K562 (cell line): ENCODE results near the gene UBL5. TPM values are rescaled to one million over a fixed set of nuclear protein-coding genes. Genes with fewer than 3 reads are reported as not detected.

Experiments used
- ARID1B ChIP-seq: fragments of 450-650 bp; IDR thresholded peaks from 2 replicates; pipeline ENCODE4 v1.6.1; 2016; ENCODE audit warnings: antibody characterized with exemption, mild to moderate bottlenecking, inconsistent platforms
- CBX3 ChIP-seq, 2 experiments: IDR thresholded peaks; 1 replicate in 1 of 2; 2 replicates in 1 of 2; pipeline ENCODE4 v1.6.1; 2012; ENCODE audit warnings: inconsistent platforms in 2 of 2, low read length in 2 of 2, borderline replicate concordance in 1 of 2, control low read depth in 1 of 2
- CREBBP ChIP-seq: IDR thresholded peaks from one replicate; pipeline ENCODE4 v1.6.1; 2012; ENCODE audit warnings: low read depth, mild to moderate bottlenecking, control low read depth, inconsistent platforms, low read length
- GATAD2A ChIP-seq: fragments of 450-650 bp; IDR thresholded peaks from 2 replicates; pipeline ENCODE4 v1.6.1; 2017
- HDAC1 ChIP-seq, 2 experiments: fragments of 450-650 bp; IDR thresholded peaks; 2 replicates each; pipeline ENCODE4 v1.6.1; 2016 to 2017; ENCODE audit warnings: inconsistent platforms in 1 of 2, mild to moderate bottlenecking in 1 of 2, moderate library complexity in 1 of 2
- L3MBTL2 ChIP-seq: fragments of 450-650 bp; IDR thresholded peaks from 2 replicates; pipeline ENCODE4 v1.6.1; 2016; ENCODE audit warnings: mild to moderate bottlenecking, moderate library complexity
- PHF21A ChIP-seq: fragments of 450-650 bp; IDR thresholded peaks from 2 replicates; pipeline ENCODE4 v1.6.1; 2017; ENCODE audit warnings: low read depth, borderline replicate concordance
- PHF8 ChIP-seq: fragments of 200-600 bp; sonication (generic); IDR thresholded peaks from 2 replicates; pipeline ENCODE4 v1.6.1; 2012; ENCODE audit warnings: mixed run types, mild to moderate bottlenecking, inconsistent platforms, low read length, moderate library complexity, borderline replicate concordance
- RNF2 ChIP-seq: sonication (generic); IDR thresholded peaks from 2 replicates; pipeline ENCODE4 v1.6.1; 2016
- SMAD2 ChIP-seq: fragments of 150-350 bp; IDR thresholded peaks from 2 replicates; pipeline ENCODE4 v1.6.1; 2014; ENCODE audit warnings: low read depth, mild to moderate bottlenecking, low read length
- SMARCB1 ChIP-seq: IDR thresholded peaks from 2 replicates; pipeline ENCODE4 v1.6.1; 2011; ENCODE audit warnings: improper control_type of control experiment, low read depth; ENCODE audit not compliant: insufficient read length
- ZBTB1 ChIP-seq: sonication (generic); formaldehyde crosslinking; IDR thresholded peaks from 2 replicates; pipeline ENCODE4 v1.8.1; 2023; ENCODE audit warnings: missing genetic modification reagents, low read depth, mild to moderate bottlenecking, borderline replicate concordance
- ZNF217 ChIP-seq: sonication (generic); formaldehyde crosslinking; IDR thresholded peaks from 2 replicates; pipeline ENCODE4 v1.8.0; 2022; ENCODE audit warnings: mild to moderate bottlenecking, missing genetic modification reagents
- ZNF324 ChIP-seq: fragments of 250-450 bp; sonication (Bioruptor Pico); IDR thresholded peaks from 2 replicates; pipeline ENCODE4 v1.4.0; 2020; ENCODE audit warnings: mild to moderate bottlenecking
- ZNF586 ChIP-seq: fragments of 450-650 bp; formaldehyde crosslinking; conservative IDR thresholded peaks from 2 replicates; pipeline ENCODE4 v1.4.0; 2020; ENCODE audit warnings: mild to moderate bottlenecking, moderate library complexity
- ZNF780A ChIP-seq: fragments of 250-450 bp; sonication (Bioruptor Pico); IDR thresholded peaks from 2 replicates; pipeline ENCODE4 v1.5.0; 2021; ENCODE audit warnings: mild to moderate bottlenecking
- polyA plus RNA-seq, 8 experiments: library from polyadenylated mRNA; depleted of rRNA in 4 of 8; stranded (reverse) in 5 of 8; unstranded in 3 of 8; fragments of >200 nt; fragmentation: Nextera tagmentation in 2 of 8; fragmentation: Illumina TruSeq in 1 of 8; extraction: Ambion mirVana in 2 of 8; extraction: Trizol in 1 of 8; gene quantifications; 2 replicates each; pipeline versions ENCODE4 v1.2.1 to v1.2.3, GENCODE V29; 2011 to 2014; ENCODE audit warnings: inconsistent platforms in 1 of 8, missing spikeins in 1 of 8
- total RNA-seq, 7 experiments: library from RNA; depleted of rRNA in 6 of 7; stranded (reverse); fragments of >200 nt in 6 of 7; fragmentation: Illumina TruSeq in 2 of 7; extraction: Trizol in 2 of 7; gene quantifications; 2 replicates each; pipeline versions ENCODE4 v1.2.1 to v1.2.3, GENCODE V29; 2011 to 2021; ENCODE audit warnings: low replicate concordance in 1 of 7
- TF ChIP-seq, protein P1 (sequence below): IDR thresholded peaks from 2 replicates; pipeline ENCODE4 v1.6.1; 2016; ENCODE audit warnings: missing genetic modification characterization, missing compliant biosample characterization
- TF ChIP-seq, protein P2 (sequence below): fragments of 450-650 bp; IDR thresholded peaks from 2 replicates; pipeline ENCODE4 v1.6.1; 2016; ENCODE audit warnings: missing biosample characterization, missing genetic modification characterization
- TF ChIP-seq, protein P3 (sequence below): sonication (generic); formaldehyde crosslinking; IDR thresholded peaks from 2 replicates; pipeline ENCODE4 v1.8.0; 2022; ENCODE audit warnings: missing genetic modification reagents, mild to moderate bottlenecking, moderate library complexity, borderline replicate concordance
- TF ChIP-seq, protein P4 (sequence below), 2 experiments: fragments of 250-450 bp in 1 of 2; fragments of 450-650 bp in 1 of 2; sonication (Bioruptor Pico) in 1 of 2; IDR thresholded peaks; 2 replicates each; pipeline versions ENCODE4 v1.6.1 to v1.8.0; 2016 to 2021; ENCODE audit warnings: mild to moderate bottlenecking in 2 of 2, moderate library complexity in 2 of 2, missing compliant biosample characterization in 1 of 2, missing genetic modification characterization in 1 of 2
- TF ChIP-seq, protein P5 (sequence below): fragments of 250-450 bp; sonication (Bioruptor Pico); IDR thresholded peaks from 2 replicates; pipeline ENCODE4 v1.8.0; 2022; ENCODE audit warnings: moderate library complexity, mild to moderate bottlenecking, inconsistent platforms
- TF ChIP-seq, protein P6 (sequence below): fragments of 450-650 bp; IDR thresholded peaks from one replicate; pipeline ENCODE4 v1.6.1; 2018; ENCODE audit warnings: mild to moderate bottlenecking, moderate library complexity; ENCODE audit not compliant: partially characterized antibody

UBL5 gene
- total and polyA plus RNA-seq, 9 of the 15 experiments (the other 6 are each of a cell fraction or from before 2014, with no cell fraction given), result 410 to 1,266 (median 613) TPM

DNA sequence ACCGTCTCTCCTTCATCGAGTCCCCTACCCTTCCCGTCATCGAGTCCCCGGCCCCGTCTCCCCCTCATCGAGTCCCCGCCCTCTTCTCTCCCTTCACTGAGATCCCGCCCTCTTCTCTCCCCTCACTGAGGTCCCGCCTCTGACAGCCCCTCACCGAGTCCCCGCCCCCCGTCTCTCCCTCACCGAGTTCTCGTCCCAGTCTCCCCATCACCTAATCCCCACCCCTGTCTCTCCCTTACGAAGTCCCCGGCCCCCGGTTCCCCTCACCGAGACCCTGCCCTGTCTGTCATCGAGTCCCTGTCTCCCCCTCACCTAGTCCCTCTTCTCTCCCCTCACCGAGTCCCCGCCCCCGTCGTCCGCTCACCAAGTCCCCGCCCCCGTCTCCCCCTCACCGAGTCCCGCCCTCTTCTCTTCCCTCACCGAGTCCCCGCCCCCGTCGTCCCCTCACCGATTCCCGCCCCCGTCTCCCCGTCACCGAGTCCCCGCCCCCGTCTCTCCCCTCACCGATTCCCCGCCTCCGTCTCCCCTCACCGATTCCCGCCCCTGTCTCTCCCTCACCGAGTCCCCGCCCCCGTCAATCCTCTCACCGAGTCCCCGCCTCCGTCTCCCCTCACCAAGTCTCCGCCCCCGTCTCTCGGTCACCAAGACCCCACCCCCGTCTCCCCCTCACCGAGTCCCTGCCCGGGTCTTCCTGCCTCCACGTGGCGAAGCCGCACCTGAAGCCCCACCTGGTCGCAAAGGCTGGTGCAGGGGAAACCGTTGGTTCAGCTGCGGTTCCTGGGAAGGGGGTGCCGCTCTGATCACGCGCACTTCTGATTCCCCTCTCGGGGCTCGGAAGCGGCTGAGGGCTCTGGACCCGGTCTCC lies 35.3 kb upstream of the UBL5 start (continued):
- no peak for TF ChIP-seq CREBBP
- TF ChIP-seq, protein P1, sequence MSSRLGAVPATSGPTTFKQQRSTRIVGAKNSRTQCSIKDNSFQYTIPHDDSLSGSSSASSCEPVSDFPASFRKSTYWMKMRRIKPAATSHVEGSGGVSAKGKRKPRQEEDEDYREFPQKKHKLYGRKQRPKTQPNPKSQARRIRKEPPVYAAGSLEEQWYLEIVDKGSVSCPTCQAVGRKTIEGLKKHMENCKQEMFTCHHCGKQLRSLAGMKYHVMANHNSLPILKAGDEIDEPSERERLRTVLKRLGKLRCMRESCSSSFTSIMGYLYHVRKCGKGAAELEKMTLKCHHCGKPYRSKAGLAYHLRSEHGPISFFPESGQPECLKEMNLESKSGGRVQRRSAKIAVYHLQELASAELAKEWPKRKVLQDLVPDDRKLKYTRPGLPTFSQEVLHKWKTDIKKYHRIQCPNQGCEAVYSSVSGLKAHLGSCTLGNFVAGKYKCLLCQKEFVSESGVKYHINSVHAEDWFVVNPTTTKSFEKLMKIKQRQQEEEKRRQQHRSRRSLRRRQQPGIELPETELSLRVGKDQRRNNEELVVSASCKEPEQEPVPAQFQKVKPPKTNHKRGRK (tag), result no peak
- TF ChIP-seq HDAC1 (IDR thresholded peaks at IDR 0.05), result peak in 1 of 2 experiments; percentile 83; a peak in 2 of 4 replicates
- TF ChIP-seq, protein P2, sequence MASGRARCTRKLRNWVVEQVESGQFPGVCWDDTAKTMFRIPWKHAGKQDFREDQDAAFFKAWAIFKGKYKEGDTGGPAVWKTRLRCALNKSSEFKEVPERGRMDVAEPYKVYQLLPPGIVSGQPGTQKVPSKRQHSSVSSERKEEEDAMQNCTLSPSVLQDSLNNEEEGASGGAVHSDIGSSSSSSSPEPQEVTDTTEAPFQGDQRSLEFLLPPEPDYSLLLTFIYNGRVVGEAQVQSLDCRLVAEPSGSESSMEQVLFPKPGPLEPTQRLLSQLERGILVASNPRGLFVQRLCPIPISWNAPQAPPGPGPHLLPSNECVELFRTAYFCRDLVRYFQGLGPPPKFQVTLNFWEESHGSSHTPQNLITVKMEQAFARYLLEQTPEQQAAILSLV (tag), result no peak
- no peak for TF ChIP-seq ZNF780A (CRISPR knock-in tag)
- TF ChIP-seq, protein P3, sequence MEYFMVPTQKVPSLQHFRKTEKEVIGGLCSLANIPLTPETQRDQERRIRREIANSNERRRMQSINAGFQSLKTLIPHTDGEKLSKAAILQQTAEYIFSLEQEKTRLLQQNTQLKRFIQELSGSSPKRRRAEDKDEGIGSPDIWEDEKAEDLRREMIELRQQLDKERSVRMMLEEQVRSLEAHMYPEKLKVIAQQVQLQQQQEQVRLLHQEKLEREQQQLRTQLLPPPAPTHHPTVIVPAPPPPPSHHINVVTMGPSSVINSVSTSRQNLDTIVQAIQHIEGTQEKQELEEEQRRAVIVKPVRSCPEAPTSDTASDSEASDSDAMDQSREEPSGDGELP, result peak; percentile 35; the same call in 1 of the 2 replicates
- TF ChIP-seq L3MBTL2, result 0 out of 2 replicates have a peak, but pooled peaks have one; percentile 78
- TF ChIP-seq RNF2, result 0 out of 2 replicates have a peak, but pooled peaks have one; percentile 16
- no peak for TF ChIP-seq ZNF217 (CRISPR knock-in tag)
- TF ChIP-seq ZBTB1 (CRISPR knock-in tag), result no peak
- no peak for TF ChIP-seq PHF21A
- TF ChIP-seq SMARCB1, result no peak
- TF ChIP-seq CBX3 (IDR thresholded peaks at IDR 0.05; ENCODE audit: borderline replicate concordance in 1 of 2, low read length in 2 of 2), result 0 out of 3 replicates have a peak, but pooled peaks of 1 of the 2 experiments have one; percentile 12
- TF ChIP-seq SMAD2, result no peak
- peak; percentile 85; the same call in 1 of the 2 replicates for TF ChIP-seq GATAD2A
- TF ChIP-seq, protein P4, sequence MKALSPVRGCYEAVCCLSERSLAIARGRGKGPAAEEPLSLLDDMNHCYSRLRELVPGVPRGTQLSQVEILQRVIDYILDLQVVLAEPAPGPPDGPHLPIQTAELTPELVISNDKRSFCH (CRISPR knock-in tag; IDR thresholded peaks at IDR 0.05), result no peak
- TF ChIP-seq, protein P4 (tag; IDR thresholded peaks at IDR 0.05), result no peak
- TF ChIP-seq ZNF324 (CRISPR knock-in tag), result no peak
- TF ChIP-seq ARID1B, result no peak
- peak; percentile 46; the same call in 1 of the 2 replicates for TF ChIP-seq PHF8
- no peak for TF ChIP-seq ZNF586
- TF ChIP-seq, protein P5, sequence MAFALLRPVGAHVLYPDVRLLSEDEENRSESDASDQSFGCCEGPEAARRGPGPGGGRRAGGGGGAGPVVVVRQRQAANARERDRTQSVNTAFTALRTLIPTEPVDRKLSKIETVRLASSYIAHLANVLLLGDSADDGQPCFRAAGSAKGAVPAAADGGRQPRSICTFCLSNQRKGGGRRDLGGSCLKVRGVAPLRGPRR (CRISPR knock-in tag), result no peak
- TF ChIP-seq, protein P6, sequence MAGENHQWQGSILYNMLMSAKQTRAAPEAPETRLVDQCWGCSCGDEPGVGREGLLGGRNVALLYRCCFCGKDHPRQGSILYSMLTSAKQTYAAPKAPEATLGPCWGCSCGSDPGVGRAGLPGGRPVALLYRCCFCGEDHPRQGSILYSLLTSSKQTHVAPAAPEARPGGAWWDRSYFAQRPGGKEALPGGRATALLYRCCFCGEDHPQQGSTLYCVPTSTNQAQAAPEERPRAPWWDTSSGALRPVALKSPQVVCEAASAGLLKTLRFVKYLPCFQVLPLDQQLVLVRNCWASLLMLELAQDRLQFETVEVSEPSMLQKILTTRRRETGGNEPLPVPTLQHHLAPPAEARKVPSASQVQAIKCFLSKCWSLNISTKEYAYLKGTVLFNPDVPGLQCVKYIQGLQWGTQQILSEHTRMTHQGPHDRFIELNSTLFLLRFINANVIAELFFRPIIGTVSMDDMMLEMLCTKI, result no peak
